RWPE1 (cell line): ENCODE data around the gene CYP4F2.
"Not testable (repeated sequence)": the region's sequence is repeated elsewhere in the genome, so short reads cannot be mapped to it uniquely, and the experiment has no call there.

Source experiments
- CTCF ChIA-PET: fragments of 350-600 bp; sonication (Branson Sonifier 250); formaldehyde crosslinking; extraction: SDS; loops from one replicate; lab custom pipeline; 2021; lab: Yijun Ruan, JAX
- POLR2A ChIA-PET: fragments of 400-600 bp; formaldehyde crosslinking; extraction: SDS; loops from one replicate; lab custom pipeline; 2020; ENCODE audit warnings: antibody characterized with exemption; ENCODE audit not compliant: low non-redundant PET; lab: Yijun Ruan, JAX
- DNase-seq: peaks from one replicate; pipeline ENCODE4 v3.0.0; 2012; ENCODE audit warnings: low spot score
- H3K27ac ChIP-seq: fragments of 450-650 bp; 2 replicates; pipeline ENCODE4 v1.5.1; 2017
- CTCF ChIP-seq: fragments of 450-650 bp; conservative IDR thresholded peaks from 2 replicates; pipeline ENCODE4 v1.5.1; 2017; ENCODE audit warnings: low read depth, mild to moderate bottlenecking

The CYP4F2 gene

GRCh38 chr19:15905026-15905425 lies 7.2 kb upstream of the CYP4F2 start:
- H3K27ac ChIP-seq = no peak overlapping the region
- ChIA-PET CTCF (interaction anchor here (0.6 kb wide), 1 partner anchor 845 kb away, joined by 3 read pairs; no protein-coding TSS in a partner anchor), POLR2A (no interaction called here)
- TF ChIP-seq CTCF = no peak
- no peak for DNase-seq

- DNase-seq, H3K27ac ChIP-seq, POLR2A ChIA-PET, CTCF ChIA-PET: not testable (repeated sequence)
Measured at GRCh38 chr19:15902898-15903297, 5.0 kb upstream of the CYP4F2 start.

GRCh38 chr19:15902254-15902653 lies 4.4 kb upstream of the CYP4F2 start:
- POLR2A ChIA-PET = interaction anchor here (0.5 kb wide), 1 partner anchor 32 kb away, joined by 6 read pairs; the partner anchor contains the start of gene CYP4F11
- H3K27ac ChIP-seq = no peak overlapping the region
- CTCF ChIA-PET = no interaction called here
- no peak for TF ChIP-seq CTCF
- DNase-seq = no peak

- CTCF ChIA-PET = no interaction called here
- POLR2A ChIA-PET = no interaction called here
- H3K27ac ChIP-seq = no peak overlapping the region
- TF ChIP-seq CTCF = no peak
- DNase-seq = no peak
Measured at GRCh38 chr19:15900504-15900903, 2.6 kb upstream of the CYP4F2 start.

- POLR2A ChIA-PET, CTCF ChIA-PET, H3K27ac ChIP-seq, DNase-seq: not testable (repeated sequence)
Measured at GRCh38 chr19:15900032-15900431, 2.2 kb upstream of the CYP4F2 start.

- POLR2A ChIA-PET, CTCF ChIA-PET, H3K27ac ChIP-seq, DNase-seq: not testable (repeated sequence)
Measured at GRCh38 chr19:15899561-15899960, 1.7 kb upstream of the CYP4F2 start.

GRCh38 chr19:15897026-15897737 lies 692 bp downstream of the CYP4F2 start:
- H3K27ac ChIP-seq = no peak overlapping the region
- ChIA-PET POLR2A (no interaction called here), CTCF (no interaction called here)
- DNase-seq = no peak
- TF ChIP-seq CTCF = no peak

GRCh38 chr19:15895876-15896430 lies 1.9 kb downstream of the CYP4F2 start:
- CTCF ChIA-PET = interaction anchor here (0.6 kb wide), 1 partner anchor 84 kb away, joined by 4 read pairs; no protein-coding TSS in a partner anchor
- POLR2A ChIA-PET = no interaction called here
- H3K27ac ChIP-seq = no peak overlapping the region
- DNase-seq = no peak
- TF ChIP-seq CTCF = no peak
